Gastrocnemius medialis (tissue), 4 donors: ENCODE data around the gene EFNB3. TPM values are rescaled to one million over a fixed set of nuclear protein-coding genes. Genes with fewer than 3 reads are reported as not detected.

ENCODE experiments used
- ATAC-seq, 2 donors: fragments of 150-250 bp; one replicate each; pipeline ENCODE4 v1.9.1; 2016
- DNase-seq, 2 donors: peaks; one replicate each; pipeline ENCODE4 v3.0.0-alpha.2; 2019
- H3K27ac ChIP-seq, 4 donors: fragments of 200-600 bp; sonication (generic); 1 replicate in 1 of 4; 2 replicates in 3 of 4; pipeline ENCODE4 v1.5.1; 2016 to 2018; ENCODE audit warnings: mild to moderate bottlenecking in 2 of 4, moderate library complexity in 1 of 4
- H3K27me3 ChIP-seq, 3 donors: fragments of 200-600 bp; sonication (generic) in 2 of 3; 1 replicate in 1 of 3; 2 replicates in 2 of 3; pipeline versions ENCODE4 v1.5.1 to v1.6.0; 2016 to 2019; ENCODE audit warnings: mild to moderate bottlenecking in 1 of 3, moderate library complexity in 1 of 3
- H3K36me3 ChIP-seq, 2 donors: fragments of 200-600 bp; sonication (generic) in 1 of 2; one replicate each; pipeline ENCODE4 v1.5.1; 2017 to 2018
- H3K4me1 ChIP-seq, 2 donors: fragments of 200-600 bp; sonication (generic) in 1 of 2; one replicate each; pipeline ENCODE4 v1.5.1; 2016 to 2017; ENCODE audit warnings: mild to moderate bottlenecking in 2 of 2
- H3K4me3 ChIP-seq, 4 donors: fragments of 200-600 bp; sonication (generic) in 3 of 4; 1 replicate in 1 of 4; 2 replicates in 3 of 4; pipeline ENCODE4 v1.5.1; 2016 to 2019; ENCODE audit warnings: mild to moderate bottlenecking in 2 of 4
- H3K9me3 ChIP-seq, 3 donors: fragments of 200-600 bp; sonication (generic) in 2 of 3; 1 replicate in 1 of 3; 2 replicates in 2 of 3; pipeline ENCODE4 v1.5.1; 2016 to 2019
- CTCF ChIP-seq, 5 experiments: fragments of 450-650 bp in 3 of 5; fragments of 200-600 bp in 2 of 5; sonication (generic) in 2 of 5; IDR thresholded peaks in 4 of 5; conservative IDR thresholded peaks in 1 of 5; 1 replicate in 4 of 5; 2 replicates in 1 of 5; pipeline ENCODE4 v1.5.1; 2016 to 2019; ENCODE audit warnings: antibody characterized with exemption in 5 of 5, mild to moderate bottlenecking in 3 of 5, moderate library complexity in 3 of 5
- POLR2A ChIP-seq, 2 donors: fragments of 450-650 bp; IDR thresholded peaks; one replicate each; pipeline ENCODE4 v1.6.1; 2017; ENCODE audit warnings: antibody characterized with exemption in 2 of 2, mild to moderate bottlenecking in 2 of 2, moderate library complexity in 2 of 2
- in situ Hi-C, 4 donors: fragments of 200-750 bp; cut with MboI; loops; one replicate each; pipeline versions ENCODE4 v1.15.0 to v1.8.0; 2017; ENCODE audit warnings: low sequenced_read_pairs in 4 of 4
- intact Hi-C: fragments of 100-400 bp; cut with DNase I; formaldehyde crosslinking; loops from one replicate; pipeline ENCODE4 v1.15.1; 2023; ENCODE audit warnings: low total_unique reads
- total RNA-seq, 4 donors: library from RNA; depleted of rRNA; stranded (reverse); fragments of >200 nt; gene quantifications; one replicate each; pipeline versions ENCODE4 v1.1.0 to v1.2.3, GENCODE V29; 2016

Gene EFNB3
- total RNA-seq, 4 donors from 2014 or later = 0.13 to 0.46 (median 0.31) TPM; not detected in 1

- Histone ChIP-seq H3K27me3 (no peaks in the 10 kb centered on the region), H3K36me3 (no peaks in the 10 kb centered on the region), H3K4me3 (no peak overlapping the region), H3K9me3 (no peaks in the 10 kb centered on the region), H3K4me1 (peaks cover 0 to 4% of the 10 kb centered on the region in 2 donors), H3K27ac (no peak overlapping the region)
- TF ChIP-seq CTCF (IDR thresholded peaks at IDR 0.05 in 4 of 5, conservative IDR thresholded peaks at IDR 0.05 in 1 of 5) (no peak), POLR2A (IDR thresholded peaks at IDR 0.05) (no peak)
- no peak for ATAC-seq
- intact Hi-C loops = no loop called here
- in situ Hi-C loops = loop anchor here in 1 of 4 donors (10.0 kb wide), 1 partner anchor 60 kb away; no protein-coding TSS in a partner anchor
- DNase-seq = no peak
Measured at GRCh38 chr17:7754656-7755055, 49.7 kb downstream of the EFNB3 start.

GRCh38 chr17:7755095-7755890, 50.3 kb downstream of the EFNB3 start:
- ATAC-seq = no peak
- H3K27ac ChIP-seq = no peak overlapping the region
- H3K4me1 ChIP-seq = peaks cover 0 to 4% of the 10 kb centered on the region in 2 donors
- intact Hi-C loops (no loop called here), in situ Hi-C loops (loop anchor here in 1 of 4 donors (10.0 kb wide), 1 partner anchor 60 kb away; no protein-coding TSS in a partner anchor)
- H3K4me3 ChIP-seq = no peak overlapping the region
- no peaks in the 10 kb centered on the region for H3K9me3 ChIP-seq
- no peaks in the 10 kb centered on the region for H3K36me3 ChIP-seq
- TF ChIP-seq POLR2A (IDR thresholded peaks at IDR 0.05) (no peak), CTCF (IDR thresholded peaks at IDR 0.05 in 4 of 5, conservative IDR thresholded peaks at IDR 0.05 in 1 of 5) (no peak)
- DNase-seq = no peak
- H3K27me3 ChIP-seq = no peaks in the 10 kb centered on the region

GRCh38 chr17:7756968-7757367, 52.0 kb downstream of the EFNB3 start:
- intact Hi-C loops = no loop called here

More at GRCh38 chr17:7756968-7757367, 52.0 kb downstream of the EFNB3 start:
- no peak overlapping the region for H3K4me3 ChIP-seq
- no peaks in the 10 kb centered on the region for H3K9me3 ChIP-seq
- no peaks in the 10 kb centered on the region for H3K27me3 ChIP-seq
- no peaks in the 10 kb centered on the region for H3K36me3 ChIP-seq
- no peak for DNase-seq
- H3K27ac ChIP-seq = no peak overlapping the region
- ATAC-seq = no peak
- no peaks in the 10 kb centered on the region for H3K4me1 ChIP-seq
- TF ChIP-seq CTCF (IDR thresholded peaks at IDR 0.05 in 4 of 5, conservative IDR thresholded peaks at IDR 0.05 in 1 of 5) = no peak
- TF ChIP-seq POLR2A (IDR thresholded peaks at IDR 0.05) = no peak
- in situ Hi-C loops = loop anchor here in 1 of 4 donors (10.0 kb wide), 1 partner anchor 58 kb away; no protein-coding TSS in a partner anchor

Other genes with a start within 250 kb of the EFNB3 start
- gene ZBTB4, start 225.6 kb upstream of the EFNB3 start, total RNA-seq = 10 to 100 TPM; 24.2 to 43.1 (median 31.2) TPM
- gene SLC35G6, start 223.8 kb upstream of the EFNB3 start, total RNA-seq = not detected
- 10 to 100 TPM; 20.3 to 56.9 (median 39.3) TPM for gene POLR2A, start 220.8 kb upstream of the EFNB3 start, total RNA-seq
- gene TNFSF12, start 156.1 kb upstream of the EFNB3 start, total RNA-seq = 10 to 100 TPM in 3 of 4 donors, 1 to 10 TPM in 1; 7.9 to 26.1 (median 16.9) TPM
- 1 to 10 TPM; 2.8 to 8.4 (median 5.0) TPM for gene TNFSF13, start 146.5 kb upstream of the EFNB3 start, total RNA-seq
- 10 to 100 TPM; 63.6 to 71.5 (median 68.8) TPM for gene SENP3, start 143.3 kb upstream of the EFNB3 start, total RNA-seq
- gene CD68, start 125.6 kb upstream of the EFNB3 start, total RNA-seq = 10 to 100 TPM; 10.1 to 66.5 (median 20.3) TPM
- 100 to 1,000 TPM in 2 of 4 donors, 10 to 100 TPM in 2; 55.9 to 157 (median 101) TPM for gene MPDU1, start 121.3 kb upstream of the EFNB3 start, total RNA-seq
- 1 to 10 TPM in 2 of 4 donors, under 1 TPM in 1, not detected in 1; 0.66 to 1.3 (median 1.1) TPM for gene SOX15, start 115.1 kb upstream of the EFNB3 start, total RNA-seq
- gene FXR2, start 90.3 kb upstream of the EFNB3 start, total RNA-seq = 100 to 1,000 TPM; 100 to 174 (median 140) TPM
- 10 to 100 TPM; 38.4 to 79.4 (median 60.4) TPM for gene SAT2, start 77.4 kb upstream of the EFNB3 start, total RNA-seq
- not detected for gene SHBG, start 75.1 kb upstream of the EFNB3 start, total RNA-seq
- under 1 TPM; 0.10 to 0.81 (median 0.21) TPM for gene ATP1B2, start 54.3 kb upstream of the EFNB3 start, total RNA-seq
- 10 to 100 TPM; 14.1 to 17.0 (median 15.4) TPM for gene TP53, start 17.7 kb upstream of the EFNB3 start, total RNA-seq
- gene WRAP53, start 16.7 kb upstream of the EFNB3 start, total RNA-seq = 1 to 10 TPM; 2.6 to 5.8 (median 3.7) TPM
- gene DNAH2, start 12.5 kb downstream of the EFNB3 start, total RNA-seq = not detected
- 1 to 10 TPM; 1.9 to 8.2 (median 4.4) TPM for gene KDM6B, start 129.0 kb downstream of the EFNB3 start, total RNA-seq
- 10 to 100 TPM; 18.8 to 56.8 (median 27.9) TPM for gene TMEM88, start 149.9 kb downstream of the EFNB3 start, total RNA-seq
- 100 to 1,000 TPM in 2 of 4 donors, 10 to 100 TPM in 2; 57.4 to 133 (median 96.6) TPM for gene NAA38, start 152.4 kb downstream of the EFNB3 start, total RNA-seq
- gene CYB5D1, start 152.8 kb downstream of the EFNB3 start, total RNA-seq = 10 to 100 TPM in 2 of 4 donors, 1 to 10 TPM in 2; 4.1 to 14.7 (median 9.0) TPM
- gene CHD3, start 183.6 kb downstream of the EFNB3 start, total RNA-seq = 1 to 10 TPM; 5.4 to 7.7 (median 6.0) TPM
- 1 to 10 TPM in 1 of 4 donors, under 1 TPM in 2, not detected in 1; 0.51 to 1.2 (median 0.62) TPM for gene RNF227, start 211.1 kb downstream of the EFNB3 start, total RNA-seq
- under 1 TPM in 1 of 4 donors, not detected in 3; 0.42 TPM for gene KCNAB3, start 224.7 kb downstream of the EFNB3 start, total RNA-seq
- gene TRAPPC1, start 226.7 kb downstream of the EFNB3 start, total RNA-seq = 10 to 100 TPM; 19.4 to 41.7 (median 30.0) TPM
- 10 to 100 TPM in 1 of 4 donors, 1 to 10 TPM in 3; 3.6 to 14.3 (median 7.2) TPM for gene CNTROB, start 227.0 kb downstream of the EFNB3 start, total RNA-seq